D721Med (cell line): Measurements from ENCODE around the gene UVRAG.

Source experiments
- DNase-seq: peaks from one replicate; pipeline ENCODE4 v3.0.0; 2011; ENCODE audit warnings: low spot score; ENCODE audit not compliant: insufficient read length
- FAIRE-seq: peaks from 2 replicates; lab custom pipeline; 2011; peaks lifted over from hg19 to GRCh38; lab: Jason Lieb, UNC
- TF ChIP-seq, protein P1 (sequence below): IDR thresholded peaks from 2 replicates; pipeline ENCODE4 v1.5.1; 2012; ENCODE audit warnings: mild to moderate bottlenecking, control low read depth; ENCODE audit not compliant: insufficient read depth; ENCODE audit errors: missing control alignments

The UVRAG gene

DNA sequence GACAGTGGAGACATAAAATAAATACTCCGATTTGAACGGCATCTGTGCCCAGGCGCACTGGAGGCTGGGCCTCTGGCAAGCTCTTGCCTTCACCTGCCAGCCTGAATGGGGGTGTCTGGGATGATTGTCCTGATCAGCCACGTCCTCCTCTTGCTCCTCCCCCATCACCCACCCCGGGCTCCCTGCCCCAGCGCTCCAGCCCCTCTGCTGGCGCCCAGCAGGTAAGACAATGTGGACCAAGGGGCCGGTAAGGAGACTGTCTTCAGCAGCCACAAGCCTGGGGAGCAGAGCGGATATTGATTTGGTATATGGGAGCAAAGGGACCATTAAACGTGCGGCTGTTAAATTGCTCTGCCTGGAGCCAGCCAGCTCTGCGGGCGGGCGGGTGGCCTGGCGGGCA, 366.4 kb downstream of the UVRAG start:
- no peak for DNase-seq
- TF ChIP-seq, protein P1, sequence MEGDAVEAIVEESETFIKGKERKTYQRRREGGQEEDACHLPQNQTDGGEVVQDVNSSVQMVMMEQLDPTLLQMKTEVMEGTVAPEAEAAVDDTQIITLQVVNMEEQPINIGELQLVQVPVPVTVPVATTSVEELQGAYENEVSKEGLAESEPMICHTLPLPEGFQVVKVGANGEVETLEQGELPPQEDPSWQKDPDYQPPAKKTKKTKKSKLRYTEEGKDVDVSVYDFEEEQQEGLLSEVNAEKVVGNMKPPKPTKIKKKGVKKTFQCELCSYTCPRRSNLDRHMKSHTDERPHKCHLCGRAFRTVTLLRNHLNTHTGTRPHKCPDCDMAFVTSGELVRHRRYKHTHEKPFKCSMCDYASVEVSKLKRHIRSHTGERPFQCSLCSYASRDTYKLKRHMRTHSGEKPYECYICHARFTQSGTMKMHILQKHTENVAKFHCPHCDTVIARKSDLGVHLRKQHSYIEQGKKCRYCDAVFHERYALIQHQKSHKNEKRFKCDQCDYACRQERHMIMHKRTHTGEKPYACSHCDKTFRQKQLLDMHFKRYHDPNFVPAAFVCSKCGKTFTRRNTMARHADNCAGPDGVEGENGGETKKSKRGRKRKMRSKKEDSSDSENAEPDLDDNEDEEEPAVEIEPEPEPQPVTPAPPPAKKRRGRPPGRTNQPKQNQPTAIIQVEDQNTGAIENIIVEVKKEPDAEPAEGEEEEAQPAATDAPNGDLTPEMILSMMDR, result no peak
- FAIRE-seq, result no peak

DNA sequence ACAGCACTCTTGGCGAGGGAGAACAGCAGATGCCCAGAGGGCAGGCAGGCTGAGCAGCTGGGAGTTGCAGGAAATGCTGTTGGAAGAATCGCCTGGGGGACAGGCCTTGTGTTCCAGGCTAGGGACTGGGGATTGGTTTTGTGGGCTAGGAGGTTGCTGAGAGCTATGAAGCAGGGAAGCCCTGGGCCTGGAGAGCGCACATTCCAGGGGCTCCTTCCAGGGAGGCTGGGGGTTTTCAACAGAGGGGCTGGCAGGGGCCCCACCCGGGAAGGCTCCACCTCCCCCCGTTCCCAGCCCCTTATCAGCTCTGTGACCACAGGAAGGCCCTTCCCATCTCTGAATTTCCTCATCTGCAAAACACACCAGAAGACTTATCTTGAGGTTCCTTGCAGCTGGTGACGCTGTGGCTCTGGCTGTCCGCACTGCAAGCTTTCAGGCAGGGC, 369.6 kb downstream of the UVRAG start:
- TF ChIP-seq, protein P1, result no peak
- no peak for DNase-seq
- no peak for FAIRE-seq

DNA sequence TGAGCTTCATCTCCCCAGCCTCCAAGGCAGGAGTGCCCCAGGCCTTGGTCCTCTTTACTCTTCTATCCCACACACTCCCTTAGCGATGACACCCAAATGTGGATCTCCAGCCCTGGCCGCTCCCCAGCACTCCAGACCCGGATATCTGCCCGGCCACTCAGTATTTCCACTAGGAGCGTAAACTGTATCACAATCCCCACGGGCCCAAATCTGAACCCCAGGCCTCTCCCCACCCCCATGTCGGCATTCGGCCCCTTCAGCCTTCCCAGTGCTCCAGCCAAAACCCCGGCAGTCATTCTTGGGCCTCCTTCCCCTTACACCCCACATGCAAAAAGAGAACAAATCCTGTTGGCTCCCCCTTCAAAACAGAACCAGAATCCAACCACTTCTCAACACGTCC, 370.5 kb downstream of the UVRAG start:
- TF ChIP-seq, protein P1, result no peak
- DNase-seq (no peak), FAIRE-seq (no peak)

DNA sequence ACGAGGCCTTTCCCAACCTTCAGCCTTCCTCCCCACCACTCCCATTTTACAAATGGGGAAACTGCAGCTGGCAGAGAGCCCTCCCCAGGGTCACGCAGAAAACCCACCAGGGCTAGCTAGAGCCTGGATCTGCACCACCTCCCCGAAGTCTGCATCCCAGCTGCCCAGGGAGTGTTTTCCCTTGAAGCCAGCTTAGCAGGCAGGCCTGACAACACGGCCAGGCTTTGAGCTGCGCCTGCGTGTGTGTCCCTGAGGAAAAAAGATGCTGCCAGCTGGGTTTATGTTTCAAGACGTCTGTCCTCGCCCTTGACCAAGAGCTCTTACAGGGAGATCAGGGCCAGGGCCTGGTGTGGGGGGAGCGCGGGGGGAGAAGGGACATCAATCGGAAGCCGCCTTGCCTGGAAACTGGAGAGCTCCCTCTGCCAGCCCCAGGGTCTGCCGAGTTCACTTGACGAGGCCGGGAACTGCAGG, 371.0 kb downstream of the UVRAG start:
- DNase-seq (no peak), FAIRE-seq (no peak)
- TF ChIP-seq, protein P1, result no peak

DNA sequence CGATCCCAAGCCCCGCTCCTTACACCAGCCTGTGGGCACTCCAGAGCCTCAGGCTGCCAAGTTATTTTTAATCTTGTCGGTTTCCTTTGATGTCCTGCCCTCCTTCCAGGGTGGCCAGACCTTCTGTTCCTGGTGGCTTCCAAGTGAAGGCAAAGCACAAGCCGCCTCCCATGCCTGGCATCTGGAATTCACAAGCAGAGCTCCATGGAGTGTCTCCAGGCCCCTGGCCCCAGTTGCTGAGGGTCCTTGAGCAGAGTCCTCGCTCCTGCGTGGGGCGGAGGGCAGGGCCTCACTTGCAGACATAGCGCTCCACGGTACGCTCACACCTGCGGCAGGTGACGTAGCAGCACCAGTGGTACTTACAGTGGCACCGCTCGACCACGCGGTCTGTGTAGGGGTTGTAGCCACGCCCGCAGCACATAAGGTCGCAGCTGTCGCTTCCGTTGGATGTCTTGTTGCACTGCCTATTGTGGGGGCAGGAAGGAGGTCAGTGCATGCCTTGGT, 371.8 kb downstream of the UVRAG start:
- FAIRE-seq (no peak), DNase-seq (no peak)
- TF ChIP-seq, protein P1, result no peak

DNA sequence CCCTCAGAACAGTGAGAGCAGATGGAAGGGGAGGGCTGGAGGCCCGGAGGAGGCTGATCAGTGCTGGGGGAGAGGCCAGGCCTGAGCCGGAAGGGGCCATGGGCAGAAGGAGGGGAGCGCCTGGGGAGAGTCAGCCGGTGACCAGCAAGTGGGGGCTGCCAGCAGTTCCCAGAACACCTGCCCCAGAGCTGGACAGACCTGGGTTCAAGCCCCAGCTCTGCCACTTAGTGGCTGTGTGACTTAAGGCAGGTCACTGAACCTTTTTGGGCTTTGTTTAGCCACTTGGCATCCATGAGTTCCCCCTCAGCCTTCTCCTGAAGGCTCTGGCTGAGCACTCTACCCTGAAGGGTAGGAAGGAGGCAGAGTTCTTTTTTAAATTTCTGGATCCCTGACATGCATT, 373.9 kb downstream of the UVRAG start:
- TF ChIP-seq, protein P1, result no peak
- DNase-seq (no peak), FAIRE-seq (no peak)

DNA sequence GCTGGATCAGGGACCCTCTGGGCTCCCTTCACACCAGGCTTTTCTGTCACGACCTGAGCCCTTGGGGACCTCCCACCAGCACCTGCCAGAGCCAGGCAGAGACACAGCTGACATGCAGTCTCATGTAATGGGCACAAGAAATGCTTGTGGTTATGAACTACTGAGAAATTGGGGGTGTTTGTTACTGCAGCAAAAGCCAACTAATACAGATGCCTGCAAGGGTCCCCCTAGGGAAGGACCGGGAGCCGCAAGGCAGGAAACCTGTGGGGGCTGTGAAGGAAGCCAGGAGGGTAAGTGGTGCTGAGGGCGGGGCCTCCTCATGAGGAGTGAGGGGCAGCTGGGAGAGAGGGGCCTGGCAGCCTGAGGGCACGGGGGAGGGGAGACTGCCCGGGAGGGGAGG, 374.7 kb downstream of the UVRAG start:
- DNase-seq (no peak), FAIRE-seq (no peak)
- TF ChIP-seq, protein P1, result no peak
